HepG2 (cell line): ENCODE measurements around the gene CNTN5. TPM values are rescaled to one million over a fixed set of nuclear protein-coding genes. Genes with fewer than 3 reads are reported as not detected.

Experiments used
- HES4 ChIP-seq: sonication (generic); formaldehyde crosslinking; IDR thresholded peaks from 2 replicates; pipeline ENCODE4 v1.9.0; 2021; ENCODE audit warnings: mild to moderate bottlenecking, missing genetic modification reagents, borderline replicate concordance
- HOXA9 ChIP-seq: sonication (generic); formaldehyde crosslinking; IDR thresholded peaks from 2 replicates; pipeline ENCODE4 v1.8.1; 2022; ENCODE audit warnings: missing genetic modification reagents, mild to moderate bottlenecking, moderate library complexity, borderline replicate concordance
- ZNF251 ChIP-seq: sonication (generic); formaldehyde crosslinking; IDR thresholded peaks from 2 replicates; pipeline ENCODE4 v1.9.0; 2021; ENCODE audit warnings: mild to moderate bottlenecking, missing genetic modification reagents
- ZNF335 ChIP-seq: sonication (generic); formaldehyde crosslinking; IDR thresholded peaks from 2 replicates; pipeline ENCODE4 v1.4.0; 2020; ENCODE audit warnings: missing genetic modification reagents
- ZNF441 ChIP-seq: sonication (generic); formaldehyde crosslinking; IDR thresholded peaks from 2 replicates; pipeline ENCODE4 v1.7.0; 2021; ENCODE audit warnings: missing genetic modification reagents, borderline replicate concordance
- ZNF557 ChIP-seq: sonication (generic); formaldehyde crosslinking; IDR thresholded peaks from 2 replicates; pipeline ENCODE4 v1.4.0; 2020; ENCODE audit warnings: missing genetic modification reagents
- polyA plus RNA-seq, 8 experiments: library from polyadenylated mRNA; depleted of rRNA in 3 of 8; stranded (reverse) in 7 of 8; unstranded in 1 of 8; fragments of >200 nt; fragmentation: Illumina TruSeq in 4 of 8; extraction: Trizol in 4 of 8; gene quantifications; 2 replicates each; pipeline versions ENCODE4 v1.2.1 to v1.2.3, GENCODE V29; 2011 to 2016; ENCODE audit warnings: low read depth in 4 of 8, missing spikeins in 1 of 8, mixed read lengths in 1 of 8; ENCODE audit not compliant: insufficient read depth in 1 of 8
- total RNA-seq, 5 experiments: library from RNA; depleted of rRNA; stranded (reverse); fragments of >200 nt; fragmentation: Illumina TruSeq; extraction: Trizol; gene quantifications; 2 replicates each; pipeline ENCODE4 v1.2.3, GENCODE V29; 2016; ENCODE audit warnings: low read depth in 1 of 5
- TF ChIP-seq, protein P1 (sequence below): sonication (generic); formaldehyde crosslinking; IDR thresholded peaks from 2 replicates; pipeline ENCODE4 v1.4.0; 2020; ENCODE audit warnings: mild to moderate bottlenecking, missing genetic modification reagents
- TF ChIP-seq, protein P2 (sequence below): sonication (generic); formaldehyde crosslinking; IDR thresholded peaks from 2 replicates; pipeline ENCODE4 v1.5.0; 2020; ENCODE audit warnings: missing genetic modification reagents
- TF ChIP-seq, protein P3 (sequence below): sonication (generic); formaldehyde crosslinking; IDR thresholded peaks from 2 replicates; pipeline ENCODE4 v1.4.0; 2020; ENCODE audit warnings: missing genetic modification reagents, borderline replicate concordance

Gene CNTN5
- total and polyA plus RNA-seq, 2 of the 13 experiments (the other 11 are each of a cell fraction or from before 2014, with no cell fraction given): not detected

DNA sequence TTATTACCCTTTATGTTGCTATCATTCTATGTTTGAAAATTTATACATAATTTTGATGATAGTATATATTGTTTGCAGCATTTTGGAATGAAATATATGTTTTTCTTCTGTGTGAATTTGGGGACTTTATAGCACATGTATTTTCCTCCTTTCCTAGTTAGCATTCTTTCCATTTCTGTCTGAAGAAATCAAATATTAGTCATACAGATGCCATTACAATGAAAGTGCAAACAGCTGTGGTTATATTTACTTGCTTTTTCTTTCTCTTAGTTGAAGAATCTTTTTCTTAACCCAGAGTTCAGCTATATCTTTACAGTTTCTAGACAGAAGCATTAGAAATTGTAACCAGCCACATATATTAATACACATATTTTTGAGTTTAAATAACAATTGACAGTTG, 913.3 kb downstream of the CNTN5 start (continued):
- TF ChIP-seq, protein P1, sequence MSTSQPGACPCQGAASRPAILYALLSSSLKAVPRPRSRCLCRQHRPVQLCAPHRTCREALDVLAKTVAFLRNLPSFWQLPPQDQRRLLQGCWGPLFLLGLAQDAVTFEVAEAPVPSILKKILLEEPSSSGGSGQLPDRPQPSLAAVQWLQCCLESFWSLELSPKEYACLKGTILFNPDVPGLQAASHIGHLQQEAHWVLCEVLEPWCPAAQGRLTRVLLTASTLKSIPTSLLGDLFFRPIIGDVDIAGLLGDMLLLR (CRISPR knock-in tag): no peak
- no peak for TF ChIP-seq HOXA9
- TF ChIP-seq, protein P2, sequence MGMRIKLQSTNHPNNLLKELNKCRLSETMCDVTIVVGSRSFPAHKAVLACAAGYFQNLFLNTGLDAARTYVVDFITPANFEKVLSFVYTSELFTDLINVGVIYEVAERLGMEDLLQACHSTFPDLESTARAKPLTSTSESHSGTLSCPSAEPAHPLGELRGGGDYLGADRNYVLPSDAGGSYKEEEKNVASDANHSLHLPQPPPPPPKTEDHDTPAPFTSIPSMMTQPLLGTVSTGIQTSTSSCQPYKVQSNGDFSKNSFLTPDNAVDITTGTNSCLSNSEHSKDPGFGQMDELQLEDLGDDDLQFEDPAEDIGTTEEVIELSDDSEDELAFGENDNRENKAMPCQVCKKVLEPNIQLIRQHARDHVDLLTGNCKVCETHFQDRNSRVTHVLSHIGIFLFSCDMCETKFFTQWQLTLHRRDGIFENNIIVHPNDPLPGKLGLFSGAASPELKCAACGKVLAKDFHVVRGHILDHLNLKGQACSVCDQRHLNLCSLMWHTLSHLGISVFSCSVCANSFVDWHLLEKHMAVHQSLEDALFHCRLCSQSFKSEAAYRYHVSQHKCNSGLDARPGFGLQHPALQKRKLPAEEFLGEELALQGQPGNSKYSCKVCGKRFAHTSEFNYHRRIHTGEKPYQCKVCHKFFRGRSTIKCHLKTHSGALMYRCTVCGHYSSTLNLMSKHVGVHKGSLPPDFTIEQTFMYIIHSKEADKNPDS (CRISPR knock-in tag): no peak
- no peak for TF ChIP-seq ZNF335 (CRISPR knock-in tag)
- TF ChIP-seq HES4 (CRISPR knock-in tag): no peak
- no peak for TF ChIP-seq ZNF441 (CRISPR knock-in tag)
- TF ChIP-seq ZNF557 (CRISPR knock-in tag): no peak
- TF ChIP-seq, protein P3, sequence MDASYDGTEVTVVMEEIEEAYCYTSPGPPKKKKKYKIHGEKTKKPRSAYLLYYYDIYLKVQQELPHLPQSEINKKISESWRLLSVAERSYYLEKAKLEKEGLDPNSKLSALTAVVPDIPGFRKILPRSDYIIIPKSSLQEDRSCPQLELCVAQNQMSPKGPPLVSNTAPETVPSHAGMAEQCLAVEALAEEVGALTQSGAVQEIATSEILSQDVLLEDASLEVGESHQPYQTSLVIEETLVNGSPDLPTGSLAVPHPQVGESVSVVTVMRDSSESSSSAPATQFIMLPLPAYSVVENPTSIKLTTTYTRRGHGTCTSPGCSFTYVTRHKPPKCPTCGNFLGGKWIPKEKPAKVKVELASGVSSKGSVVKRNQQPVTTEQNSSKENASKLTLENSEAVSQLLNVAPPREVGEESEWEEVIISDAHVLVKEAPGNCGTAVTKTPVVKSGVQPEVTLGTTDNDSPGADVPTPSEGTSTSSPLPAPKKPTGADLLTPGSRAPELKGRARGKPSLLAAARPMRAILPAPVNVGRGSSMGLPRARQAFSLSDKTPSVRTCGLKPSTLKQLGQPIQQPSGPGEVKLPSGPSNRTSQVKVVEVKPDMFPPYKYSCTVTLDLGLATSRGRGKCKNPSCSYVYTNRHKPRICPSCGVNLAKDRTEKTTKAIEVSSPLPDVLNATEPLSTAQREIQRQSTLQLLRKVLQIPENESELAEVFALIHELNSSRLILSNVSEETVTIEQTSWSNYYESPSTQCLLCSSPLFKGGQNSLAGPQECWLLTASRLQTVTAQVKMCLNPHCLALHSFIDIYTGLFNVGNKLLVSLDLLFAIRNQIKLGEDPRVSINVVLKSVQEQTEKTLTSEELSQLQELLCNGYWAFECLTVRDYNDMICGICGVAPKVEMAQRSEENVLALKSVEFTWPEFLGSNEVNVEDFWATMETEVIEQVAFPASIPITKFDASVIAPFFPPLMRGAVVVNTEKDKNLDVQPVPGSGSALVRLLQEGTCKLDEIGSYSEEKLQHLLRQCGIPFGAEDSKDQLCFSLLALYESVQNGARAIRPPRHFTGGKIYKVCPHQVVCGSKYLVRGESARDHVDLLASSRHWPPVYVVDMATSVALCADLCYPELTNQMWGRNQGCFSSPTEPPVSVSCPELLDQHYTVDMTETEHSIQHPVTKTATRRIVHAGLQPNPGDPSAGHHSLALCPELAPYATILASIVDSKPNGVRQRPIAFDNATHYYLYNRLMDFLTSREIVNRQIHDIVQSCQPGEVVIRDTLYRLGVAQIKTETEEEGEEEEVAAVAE (CRISPR knock-in tag): no peak
- no peak for TF ChIP-seq ZNF251 (CRISPR knock-in tag)
- TF ChIP-seq, all 625 proteins: peak for 0
